ENCODE measurements around the gene S100A1. TPM values are rescaled to one million over a fixed set of nuclear protein-coding genes. Genes with fewer than 3 reads are reported as not detected.

The S100A1 gene
- total RNA-seq, 1 donor from 2014 or later: not detected

DNA sequence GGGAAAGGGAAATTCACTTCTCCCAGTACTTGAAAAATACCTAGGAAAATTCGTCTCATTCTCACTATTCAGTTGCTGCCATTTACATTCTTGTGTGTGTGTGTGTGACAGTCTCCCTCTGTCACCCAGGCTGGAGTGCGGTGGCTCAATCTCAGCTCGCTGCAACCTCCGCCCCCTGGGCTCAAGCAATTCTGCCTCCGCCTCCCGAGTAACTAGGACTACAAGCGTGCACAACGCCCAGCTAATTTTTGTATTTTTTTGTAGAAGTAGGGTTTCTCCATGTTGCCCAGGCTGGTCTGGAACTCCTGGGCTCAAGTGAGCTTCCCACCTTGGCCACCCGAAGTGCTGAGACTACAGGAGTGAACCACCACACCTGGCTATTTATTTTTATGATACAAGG lies 31.4 kb downstream of the S100A1 start:
- peaks cover 14% of the 10 kb centered on the region for H3K79me2 ChIP-seq (ENCODE audit: low read depth)
- peak overlapping the region; percentile 63 for H3K9ac ChIP-seq
- no peaks in the 10 kb centered on the region for H3K9me3 ChIP-seq (ENCODE audit: low read depth)
- Mint-ChIP-seq H3K27me3 (ENCODE audit: insufficient read depth, low read depth) (peaks cover 4% of the 10 kb centered on the region), H3K4me1 (peaks cover 20% of the 10 kb centered on the region), H3K9me3 (no peaks in the 10 kb centered on the region), H3K4me3 (peak overlapping the region; percentile 97), H3K36me3 (peaks cover 9% of the 10 kb centered on the region), H3K27ac (peak overlapping the region; percentile 85)
- peaks cover 17% of the 10 kb centered on the region for H3K36me3 ChIP-seq
- peak overlapping the region; percentile 85 for H3K4me2 ChIP-seq
- peak overlapping the region; percentile 72 for H3K4me3 ChIP-seq
- H2AFZ ChIP-seq (replicated peaks): no peak overlapping the region
- no peak for DNase-seq (ENCODE audit: low spot score)
- H3K4me1 ChIP-seq: peaks cover 5% of the 10 kb centered on the region
- H3K27ac ChIP-seq: no peak overlapping the region
- TF ChIP-seq EZH2phosphoT487 (IDR thresholded peaks at IDR 0.05): no peak
- TF ChIP-seq EZH2 (IDR thresholded peaks at IDR 0.05): no peak
- TF ChIP-seq, protein P1, sequence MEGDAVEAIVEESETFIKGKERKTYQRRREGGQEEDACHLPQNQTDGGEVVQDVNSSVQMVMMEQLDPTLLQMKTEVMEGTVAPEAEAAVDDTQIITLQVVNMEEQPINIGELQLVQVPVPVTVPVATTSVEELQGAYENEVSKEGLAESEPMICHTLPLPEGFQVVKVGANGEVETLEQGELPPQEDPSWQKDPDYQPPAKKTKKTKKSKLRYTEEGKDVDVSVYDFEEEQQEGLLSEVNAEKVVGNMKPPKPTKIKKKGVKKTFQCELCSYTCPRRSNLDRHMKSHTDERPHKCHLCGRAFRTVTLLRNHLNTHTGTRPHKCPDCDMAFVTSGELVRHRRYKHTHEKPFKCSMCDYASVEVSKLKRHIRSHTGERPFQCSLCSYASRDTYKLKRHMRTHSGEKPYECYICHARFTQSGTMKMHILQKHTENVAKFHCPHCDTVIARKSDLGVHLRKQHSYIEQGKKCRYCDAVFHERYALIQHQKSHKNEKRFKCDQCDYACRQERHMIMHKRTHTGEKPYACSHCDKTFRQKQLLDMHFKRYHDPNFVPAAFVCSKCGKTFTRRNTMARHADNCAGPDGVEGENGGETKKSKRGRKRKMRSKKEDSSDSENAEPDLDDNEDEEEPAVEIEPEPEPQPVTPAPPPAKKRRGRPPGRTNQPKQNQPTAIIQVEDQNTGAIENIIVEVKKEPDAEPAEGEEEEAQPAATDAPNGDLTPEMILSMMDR (IDR thresholded peaks at IDR 0.05): no peak
- H3K27me3 ChIP-seq: no peaks in the 10 kb centered on the region
- H4K20me1 ChIP-seq (ENCODE audit: low read depth): peaks cover 19% of the 10 kb centered on the region
- H3F3A ChIP-seq (ENCODE audit: low read depth): peaks cover 57% of the 10 kb centered on the region

DNA sequence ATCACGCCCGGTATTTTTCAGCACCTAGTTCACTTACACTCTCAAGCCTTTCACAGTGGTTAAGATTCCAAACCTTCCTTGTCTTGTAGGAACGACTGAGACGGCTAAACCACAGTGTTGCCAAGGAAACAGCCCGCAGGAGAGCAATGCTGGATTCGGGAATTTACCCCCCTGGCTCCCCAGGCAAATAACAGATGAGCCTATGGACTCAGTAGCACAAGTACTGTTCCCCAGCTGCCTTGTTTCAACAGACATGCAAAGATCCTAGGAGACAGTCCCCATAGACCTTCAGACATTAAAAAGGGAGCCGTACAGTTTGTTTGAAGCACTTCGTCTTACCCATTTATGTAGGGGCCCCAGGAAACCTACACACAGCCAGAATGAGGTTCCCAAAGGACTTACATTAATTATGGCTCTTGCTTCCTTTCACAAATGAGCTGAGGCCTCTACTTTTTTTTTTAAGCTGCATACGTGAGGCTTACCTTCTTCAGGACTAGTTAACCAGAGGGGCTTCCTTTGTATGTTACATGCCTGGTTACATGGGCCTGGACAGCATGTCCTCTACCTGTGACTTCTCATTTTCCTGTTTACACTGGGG lies 33.0 kb downstream of the S100A1 start:
- Histone ChIP-seq H3K27me3 (no peaks in the 10 kb centered on the region), H3K79me2 (ENCODE audit: low read depth) (peaks cover 15% of the 10 kb centered on the region), H3K9ac (no peak overlapping the region), H3K27ac (peak overlapping the region; percentile 68), H3K9me3 (ENCODE audit: low read depth) (no peaks in the 10 kb centered on the region), H2AFZ (replicated peaks) (no peak overlapping the region), H3K4me1 (peaks cover 5% of the 10 kb centered on the region), H3K4me2 (no peak overlapping the region), H3F3A (ENCODE audit: low read depth) (peaks cover 73% of the 10 kb centered on the region), H3K36me3 (peaks cover 25% of the 10 kb centered on the region), H4K20me1 (ENCODE audit: low read depth) (peaks cover 19% of the 10 kb centered on the region), H3K4me3 (no peak overlapping the region)
- Mint-ChIP-seq H3K4me1 (peaks cover 19% of the 10 kb centered on the region), H3K27me3 (ENCODE audit: insufficient read depth, low read depth) (peaks cover 4% of the 10 kb centered on the region), H3K4me3 (peak overlapping the region; percentile 31), H3K27ac (peak overlapping the region; percentile 13), H3K9me3 (no peaks in the 10 kb centered on the region), H3K36me3 (peaks cover 19% of the 10 kb centered on the region)
- TF ChIP-seq EZH2phosphoT487 (IDR thresholded peaks at IDR 0.05) (no peak), EZH2 (IDR thresholded peaks at IDR 0.05) (no peak)
- TF ChIP-seq, protein P1 (IDR thresholded peaks at IDR 0.05): no peak
- DNase-seq (ENCODE audit: low spot score): peak; percentile 11

DNA sequence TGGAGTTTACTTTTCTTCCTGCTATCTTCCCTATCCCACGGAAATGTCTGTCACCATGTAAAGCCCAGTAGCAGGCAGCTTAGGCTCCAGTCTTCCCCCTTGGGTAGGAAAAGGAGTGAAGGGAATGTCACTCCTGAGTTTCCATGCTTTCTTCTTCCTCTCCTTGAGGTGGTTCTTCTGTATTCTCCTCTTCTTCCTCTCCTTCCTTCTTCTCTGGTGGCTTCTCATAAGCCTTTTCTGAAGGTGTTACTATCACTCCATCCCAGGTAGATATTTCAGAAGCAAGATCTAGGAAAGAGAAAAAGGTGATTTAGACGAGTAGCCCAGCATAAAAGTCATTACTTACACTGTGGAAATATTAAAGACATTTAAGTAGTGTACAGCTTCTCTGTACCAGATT lies 34.0 kb downstream of the S100A1 start:
- Histone ChIP-seq H3K36me3 (peaks cover 33% of the 10 kb centered on the region), H4K20me1 (ENCODE audit: low read depth) (peaks cover 19% of the 10 kb centered on the region), H3K9ac (no peak overlapping the region), H3F3A (ENCODE audit: low read depth) (peaks cover 83% of the 10 kb centered on the region), H3K27me3 (no peaks in the 10 kb centered on the region), H3K79me2 (ENCODE audit: low read depth) (peaks cover 24% of the 10 kb centered on the region), H2AFZ (replicated peaks) (no peak overlapping the region), H3K9me3 (ENCODE audit: low read depth) (no peaks in the 10 kb centered on the region), H3K4me1 (peaks cover 5% of the 10 kb centered on the region), H3K4me2 (no peak overlapping the region), H3K4me3 (no peak overlapping the region), H3K27ac (no peak overlapping the region)
- no peak for DNase-seq (ENCODE audit: low spot score)
- no peak overlapping the region for H3K27ac Mint-ChIP-seq
- H3K36me3 Mint-ChIP-seq: peaks cover 22% of the 10 kb centered on the region
- TF ChIP-seq, protein P1 (IDR thresholded peaks at IDR 0.05): no peak
- no peak for TF ChIP-seq EZH2phosphoT487 (IDR thresholded peaks at IDR 0.05)
- no peak for TF ChIP-seq EZH2 (IDR thresholded peaks at IDR 0.05)
- peaks cover 4% of the 10 kb centered on the region for H3K27me3 Mint-ChIP-seq (ENCODE audit: insufficient read depth, low read depth)
- H3K9me3 Mint-ChIP-seq: no peaks in the 10 kb centered on the region
- no peak overlapping the region for H3K4me3 Mint-ChIP-seq
- H3K4me1 Mint-ChIP-seq: peaks cover 18% of the 10 kb centered on the region
